GM19372 (cell line): ENCODE data around the gene FADS3.

ENCODE experiments used
- ATAC-seq: cut with Tn5 transposase; IDR thresholded peaks from one replicate; pipeline ENCODE4 v1.9.1; 2021; ENCODE audit warnings: mild to moderate bottlenecking, low read depth, moderate library complexity; ENCODE audit not compliant: unreplicated experiment

The FADS3 gene

DNA sequence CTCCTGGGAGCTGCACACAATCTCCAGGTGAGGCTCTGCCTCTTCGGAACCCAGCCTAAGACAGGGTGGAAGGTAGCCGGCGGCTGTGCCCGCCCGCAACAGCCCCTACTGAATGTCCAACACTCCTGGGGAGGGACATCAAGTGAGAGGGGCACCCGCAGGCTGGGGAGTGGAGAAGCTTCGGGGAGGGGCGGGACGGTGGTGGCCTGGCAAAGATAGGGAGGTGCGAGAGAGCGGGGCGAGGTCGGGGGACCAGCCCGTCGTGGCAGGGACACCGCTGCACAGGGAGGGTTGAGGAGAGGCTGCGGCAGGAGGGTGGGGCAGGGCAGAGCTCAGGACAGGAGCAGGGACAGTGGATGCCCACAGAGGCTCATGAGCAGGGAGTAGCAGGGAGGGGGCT lies 8.9 kb upstream of the FADS3 start:
- ATAC-seq = no peak

DNA sequence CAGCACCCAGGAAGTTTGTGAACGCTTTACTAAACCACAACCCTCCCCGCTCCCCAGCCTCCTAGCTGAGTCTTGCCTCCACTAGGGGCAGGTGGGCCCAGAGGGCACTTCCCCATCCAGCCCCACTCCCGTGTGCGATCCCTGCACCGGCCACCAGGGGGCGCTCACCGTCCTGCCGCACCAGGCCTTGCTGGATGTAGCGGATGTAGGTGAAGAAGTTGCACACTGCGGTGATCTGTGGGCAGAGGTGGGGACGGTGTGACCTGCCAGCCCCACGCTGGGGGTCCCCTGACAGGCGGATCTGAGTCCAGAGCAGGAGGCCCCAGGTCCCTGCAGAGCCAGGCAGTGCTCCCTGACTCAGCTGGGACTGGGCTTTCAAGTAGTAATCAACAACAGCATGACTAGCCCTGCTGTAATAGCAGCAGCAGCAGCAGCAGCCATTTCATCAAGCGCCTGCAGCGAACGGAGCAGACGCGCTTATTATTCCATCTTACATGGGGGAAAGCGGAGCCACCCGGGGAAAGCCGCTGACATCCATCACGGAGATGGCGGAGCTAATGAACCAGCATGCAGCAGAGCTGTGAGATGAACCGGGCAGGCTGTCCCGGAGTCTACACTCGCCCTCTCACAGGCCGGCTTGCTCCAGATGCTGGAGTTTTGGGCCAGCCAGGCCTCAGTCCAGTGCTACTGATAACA lies 7.9 kb upstream of the FADS3 start:
- ATAC-seq = no peak

DNA sequence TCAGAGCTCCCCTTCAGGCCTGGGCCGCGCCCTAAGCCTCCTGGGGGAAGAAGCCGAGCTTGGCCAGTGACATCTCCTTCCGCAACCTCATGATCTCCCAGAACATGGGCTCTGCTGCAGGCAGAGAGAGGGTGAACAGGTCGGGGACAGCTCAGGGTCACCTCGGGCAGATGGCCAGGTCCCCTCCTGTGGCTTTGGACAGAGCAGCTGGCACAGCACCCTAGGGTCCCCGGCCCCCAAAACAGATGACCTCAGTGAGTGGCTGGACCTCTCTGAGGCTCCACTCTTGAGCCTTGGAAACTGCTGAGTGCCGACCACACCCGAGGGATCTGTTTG lies 6.9 kb upstream of the FADS3 start:
- no peak for ATAC-seq

DNA sequence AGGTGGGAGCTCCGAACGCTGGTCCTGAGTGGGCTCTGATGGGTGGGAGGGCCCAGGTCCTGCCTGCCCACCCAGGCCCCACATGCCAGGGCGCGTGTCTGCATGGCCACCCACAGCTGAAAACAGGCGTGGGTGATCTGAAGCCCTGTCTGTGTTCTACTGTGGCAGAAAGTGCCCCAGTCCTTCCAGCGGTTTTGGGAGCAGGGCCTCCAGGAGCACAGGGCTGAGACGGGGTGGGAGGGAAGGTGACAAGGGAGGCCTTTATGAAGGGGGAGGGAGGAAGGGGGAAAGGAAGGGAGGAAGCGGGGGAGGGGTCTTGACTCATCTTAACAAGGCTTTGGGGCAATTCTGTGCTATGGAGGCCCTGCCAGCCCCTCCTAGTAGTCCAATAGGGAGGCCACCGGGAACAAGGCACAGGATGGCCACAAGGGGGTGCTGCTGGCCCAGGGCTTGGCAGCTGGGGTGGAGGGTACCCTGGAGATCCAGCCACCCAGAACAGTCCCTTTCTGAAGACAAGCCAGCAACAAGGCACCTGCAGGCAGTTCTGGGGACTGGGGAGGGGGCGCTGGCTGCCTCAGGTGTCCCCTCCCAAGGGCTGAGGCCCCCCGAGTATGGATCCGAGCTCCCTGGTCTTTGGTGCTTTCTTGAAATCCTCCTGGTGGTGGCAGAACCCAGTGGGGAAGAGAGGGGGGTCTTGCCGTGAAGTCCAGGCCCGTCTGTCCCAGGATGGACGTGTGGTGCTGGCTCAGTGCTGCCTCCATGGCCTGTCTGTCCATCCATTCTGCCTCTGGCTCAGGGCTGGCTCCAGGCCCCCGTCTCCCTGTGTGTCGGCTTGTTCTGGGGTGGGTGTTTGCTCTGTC lies 6.3 kb upstream of the FADS3 start:
- no peak for ATAC-seq

DNA sequence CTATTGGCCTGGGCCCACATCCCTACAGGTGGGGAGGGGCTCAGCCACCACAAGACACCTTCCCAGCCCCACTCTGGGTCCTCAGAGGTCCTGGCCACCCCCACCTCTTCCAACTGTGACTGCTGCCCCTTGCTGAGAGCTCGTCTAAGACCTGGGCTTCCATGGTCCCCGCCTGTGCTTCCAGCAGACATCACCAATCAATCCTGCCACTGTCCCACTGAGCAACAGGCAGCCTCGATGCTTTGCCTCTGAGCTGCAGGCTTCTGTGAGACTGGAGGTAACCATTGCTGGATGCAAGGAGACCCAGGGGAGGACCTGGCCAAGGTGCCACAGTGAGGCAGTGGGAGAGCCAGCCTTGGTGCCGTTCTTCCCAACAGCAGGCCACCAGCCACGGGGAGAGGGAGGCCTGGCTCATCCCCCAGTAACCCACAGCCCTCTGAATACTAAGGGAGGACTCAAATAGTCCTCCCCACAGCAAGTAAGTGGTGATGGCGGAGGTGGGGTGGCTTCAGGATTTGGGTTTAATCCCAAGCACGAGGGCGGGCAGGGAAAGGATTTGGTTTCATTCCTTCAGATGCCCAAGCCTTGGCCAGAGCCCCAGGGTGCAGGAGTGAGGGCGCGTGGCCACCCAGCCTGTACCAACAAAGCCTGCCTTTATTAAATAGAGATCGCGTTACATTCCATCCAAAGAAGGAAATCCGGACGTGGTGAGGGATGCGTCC lies 5.5 kb upstream of the FADS3 start:
- ATAC-seq = no peak

DNA sequence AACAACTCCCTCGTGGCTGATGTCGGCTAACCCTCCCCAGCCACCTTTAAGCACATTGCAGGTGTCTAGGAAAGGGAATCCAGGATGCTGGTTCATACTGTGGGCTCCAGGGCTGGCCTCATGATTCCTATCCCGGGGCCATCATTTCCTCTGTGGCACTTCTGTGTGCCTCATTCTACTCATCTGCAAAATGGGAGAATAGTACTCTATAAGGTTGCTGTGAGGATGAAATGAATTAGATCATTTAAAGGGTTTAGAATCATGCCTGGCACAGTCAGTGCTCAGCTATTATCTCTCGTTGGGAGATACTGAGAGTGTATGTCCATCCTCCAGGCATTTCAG lies 4.3 kb upstream of the FADS3 start:
- ATAC-seq = no peak

DNA sequence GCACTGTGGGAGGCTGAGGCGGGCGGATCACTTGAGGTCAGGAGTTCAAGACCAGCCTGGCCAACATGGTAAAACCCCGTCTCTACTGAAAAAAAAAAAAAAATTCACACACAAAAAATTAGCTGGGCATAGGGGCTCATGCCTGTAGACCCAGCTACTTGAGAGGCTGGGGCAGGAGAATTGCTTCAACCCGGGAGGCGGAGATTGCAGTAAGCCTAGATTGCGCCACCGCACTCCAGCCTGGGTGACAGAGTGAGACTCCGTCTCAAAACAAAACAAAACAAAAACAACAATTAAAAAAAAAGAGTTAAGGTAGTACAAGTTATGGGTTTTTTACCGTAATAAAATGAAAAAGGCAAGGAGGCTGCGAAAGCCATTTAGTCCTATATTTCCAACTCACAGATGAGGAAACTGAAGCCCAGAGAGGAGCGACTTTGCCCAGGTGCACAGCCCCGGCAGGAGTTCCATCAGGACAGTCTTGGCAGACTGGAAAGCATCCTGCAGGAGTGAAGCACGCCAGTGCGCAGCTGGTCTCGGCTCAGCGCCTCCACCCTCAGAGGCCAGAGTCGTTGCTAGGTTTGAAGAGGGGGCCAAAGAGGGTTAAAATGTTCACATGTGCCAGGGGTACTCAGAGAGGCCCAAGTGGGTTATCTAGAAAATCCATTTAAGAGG lies 3.8 kb upstream of the FADS3 start:
- ATAC-seq = no peak

DNA sequence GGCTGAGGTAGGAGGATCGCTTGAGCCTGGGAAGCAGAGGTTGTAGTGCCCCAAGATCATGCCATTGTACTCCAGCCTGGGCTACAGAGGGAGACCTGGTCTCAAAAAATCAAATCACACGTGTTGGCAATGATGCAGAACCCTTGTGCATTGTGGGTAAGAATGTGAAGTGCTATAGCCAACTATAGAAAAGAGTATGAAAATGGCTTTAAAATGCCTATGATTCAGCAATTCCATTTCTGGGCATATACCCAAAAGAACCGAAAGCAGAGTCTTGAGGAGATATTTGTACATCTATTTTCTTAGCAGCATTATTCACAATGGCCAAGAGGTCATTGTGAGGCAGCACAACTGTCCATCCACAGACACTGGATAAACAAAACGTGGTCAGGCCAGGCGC lies 2.6 kb upstream of the FADS3 start:
- ATAC-seq = no peak

DNA sequence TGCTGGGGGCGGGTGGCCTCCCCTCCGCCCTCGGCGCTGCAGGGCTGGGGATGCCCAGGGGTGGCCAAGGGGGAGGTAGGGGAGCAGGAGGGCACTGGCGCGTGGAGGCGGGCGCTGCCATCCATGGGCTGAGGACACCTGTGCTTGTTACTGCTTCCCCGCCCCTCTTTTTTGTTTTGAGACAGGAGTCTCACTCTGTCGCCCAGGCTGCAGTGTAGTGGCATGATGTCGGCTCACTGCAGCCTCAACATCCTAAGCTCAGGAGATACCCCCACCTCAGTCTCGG lies 683 bp upstream of the FADS3 start:
- no peak for ATAC-seq

DNA sequence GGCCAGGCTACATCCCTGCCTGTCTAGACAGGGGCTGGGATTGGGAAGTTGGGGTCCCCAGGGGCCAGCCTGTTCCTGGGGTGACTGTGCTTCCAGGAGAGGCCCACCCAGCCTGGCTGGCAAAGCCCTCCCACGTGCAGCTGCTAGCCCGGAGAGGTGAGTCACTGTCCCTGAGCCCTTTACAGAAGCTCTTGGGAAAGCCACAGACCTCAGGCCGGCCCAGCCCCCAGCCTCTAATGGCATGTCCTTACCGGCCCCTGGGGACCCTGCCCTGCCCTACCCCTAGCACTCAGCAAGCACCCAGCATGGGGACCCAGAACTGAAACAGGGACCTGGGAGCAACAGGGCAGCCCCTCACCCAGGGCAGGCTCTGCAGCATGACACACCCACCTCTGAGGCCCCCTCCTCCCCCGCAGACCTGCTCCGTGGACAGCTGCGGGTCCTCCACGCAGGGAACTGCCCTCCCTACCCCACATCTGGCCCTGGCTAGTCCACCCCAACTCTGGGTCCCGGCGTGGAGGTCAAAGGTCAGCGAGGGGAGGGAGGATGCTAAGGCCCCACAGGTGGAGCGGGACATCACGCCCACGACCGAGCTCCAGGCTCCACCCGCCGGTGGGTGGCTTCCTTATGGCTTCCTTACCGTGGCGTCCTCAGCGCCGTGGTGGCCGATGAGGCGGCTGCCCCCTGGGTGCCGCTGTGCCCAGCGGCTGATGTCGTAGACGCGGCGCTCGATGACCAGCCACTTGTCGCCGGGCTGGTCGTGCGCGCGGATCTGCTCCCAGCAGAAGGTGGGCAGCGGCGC lies 615 bp downstream of the FADS3 start:
- ATAC-seq = peak; percentile 26

DNA sequence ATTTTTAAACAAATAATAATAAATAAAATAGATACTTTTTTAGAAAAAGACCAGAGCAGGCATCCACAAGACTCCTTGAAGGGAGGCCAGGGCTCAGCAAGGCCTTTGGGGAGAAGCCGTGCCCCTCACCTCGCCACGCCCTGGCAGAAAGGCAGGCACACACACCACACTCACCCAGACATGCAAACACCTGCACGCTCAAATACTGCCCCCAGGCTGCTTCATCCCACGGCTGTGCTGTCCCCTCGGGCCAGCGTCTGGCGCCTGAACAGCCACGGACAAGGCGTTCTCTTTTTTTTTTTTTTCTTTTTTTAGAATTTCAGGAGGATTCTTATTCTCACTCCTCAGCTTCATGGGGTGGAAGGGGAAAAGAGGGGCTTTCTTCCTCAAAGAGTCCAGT lies 1.5 kb downstream of the FADS3 start:
- ATAC-seq = no peak

DNA sequence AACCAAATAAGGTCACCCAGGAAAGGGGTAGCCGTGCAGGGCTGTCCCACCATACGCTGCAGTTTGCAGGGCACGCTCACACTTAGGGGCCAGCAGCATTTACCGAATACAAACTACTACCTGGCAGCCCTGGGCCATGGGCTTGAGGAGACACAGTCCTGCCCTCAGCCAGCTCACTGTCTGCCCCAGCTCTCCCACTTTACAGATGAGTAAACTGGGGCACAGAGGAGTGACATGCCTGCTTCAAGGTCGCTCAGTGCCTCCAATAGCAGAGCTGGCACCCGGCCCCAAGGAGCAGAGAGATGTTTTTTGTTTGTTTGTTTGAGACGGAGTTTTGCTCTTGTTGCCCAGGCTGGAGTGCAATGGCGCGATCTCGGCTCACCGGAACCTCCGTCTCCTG lies 2.8 kb downstream of the FADS3 start:
- no peak for ATAC-seq

DNA sequence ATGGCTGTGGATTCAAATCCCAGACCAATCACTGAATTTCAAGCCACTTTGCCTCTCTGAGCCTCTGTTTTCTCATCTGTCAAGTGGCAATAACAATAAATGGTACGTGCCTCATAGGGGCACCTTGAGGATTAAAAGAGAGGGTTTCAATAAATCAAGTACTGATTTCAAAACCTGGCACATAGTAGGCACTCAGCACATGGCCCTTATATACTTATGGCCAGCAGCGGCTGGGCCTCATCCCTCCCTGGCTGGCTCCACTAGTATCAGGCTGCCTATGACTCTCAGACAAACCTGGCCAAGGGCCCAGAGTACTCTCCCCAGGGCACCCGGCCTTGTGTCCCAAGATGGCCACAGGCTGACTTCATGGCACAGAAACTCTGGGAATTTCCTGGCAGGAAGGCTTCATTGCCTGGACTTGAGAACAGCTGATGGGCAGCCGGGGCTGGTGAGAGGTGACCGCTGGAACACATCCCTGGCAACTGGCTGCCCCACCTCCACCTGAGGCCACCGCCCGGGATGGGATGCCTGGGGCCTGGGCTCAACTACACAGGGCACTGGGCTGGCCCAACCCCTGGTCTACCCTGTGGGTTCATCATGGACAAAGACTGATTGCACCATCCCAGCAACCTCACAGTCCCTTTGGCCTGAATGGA lies 3.4 kb downstream of the FADS3 start:
- no peak for ATAC-seq

DNA sequence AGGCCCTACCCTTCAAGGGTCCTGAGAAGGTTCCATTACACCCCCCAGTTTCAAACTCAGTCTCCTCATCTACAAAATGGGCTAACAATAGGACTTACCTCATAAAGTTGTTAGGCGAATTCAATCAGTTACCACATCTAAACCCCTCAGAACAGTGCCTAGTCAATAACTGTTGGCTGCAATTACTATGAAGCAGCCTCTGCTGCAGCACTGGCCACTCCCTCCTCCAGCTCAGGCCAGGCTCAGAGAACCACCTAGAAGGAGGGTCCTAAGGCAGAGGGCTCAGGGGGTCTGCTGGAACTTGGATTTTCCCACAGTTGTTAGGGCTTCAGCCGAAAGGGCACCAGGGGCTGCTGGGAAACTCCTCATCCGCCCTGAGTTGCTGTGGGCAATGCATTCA lies 4.7 kb downstream of the FADS3 start:
- ATAC-seq = no peak

DNA sequence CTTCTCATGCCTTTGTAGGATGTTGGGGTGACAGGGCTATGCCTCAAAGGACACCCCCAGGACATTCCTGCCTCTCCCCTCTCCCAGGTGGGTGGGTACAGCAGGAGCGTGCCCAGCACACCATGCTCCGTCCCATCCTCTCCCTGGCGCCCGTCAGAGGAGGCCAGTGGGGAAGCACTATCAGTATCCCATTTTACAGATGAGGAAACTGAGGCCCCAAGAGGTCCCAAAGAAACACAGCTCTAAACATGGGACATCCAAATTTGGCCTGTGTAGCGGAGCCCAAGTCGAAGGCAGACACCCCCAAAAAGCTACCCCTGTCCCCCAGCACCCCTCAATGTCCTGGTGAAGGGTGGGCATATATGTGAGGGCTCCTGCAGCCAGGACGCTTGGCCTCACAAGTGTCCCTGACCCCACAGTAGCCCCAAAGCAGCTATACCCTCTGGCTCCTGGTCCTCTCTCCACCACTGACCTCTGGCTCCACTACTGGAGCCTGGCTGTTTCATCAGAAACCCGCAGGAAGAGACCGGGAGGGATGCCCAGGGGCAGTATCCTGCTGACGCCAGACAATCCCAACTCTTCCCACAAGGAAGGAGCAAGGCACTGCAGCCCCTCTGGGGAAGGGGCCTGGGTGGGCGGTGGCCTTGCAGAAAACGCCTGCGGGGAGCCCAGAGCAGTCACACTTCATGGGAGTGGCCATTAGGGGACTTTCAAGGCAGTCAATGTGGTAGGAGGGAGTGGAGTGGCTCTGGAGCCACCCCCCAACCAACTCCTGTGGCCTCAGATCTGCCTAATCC lies 5.4 kb downstream of the FADS3 start:
- no peak for ATAC-seq

DNA sequence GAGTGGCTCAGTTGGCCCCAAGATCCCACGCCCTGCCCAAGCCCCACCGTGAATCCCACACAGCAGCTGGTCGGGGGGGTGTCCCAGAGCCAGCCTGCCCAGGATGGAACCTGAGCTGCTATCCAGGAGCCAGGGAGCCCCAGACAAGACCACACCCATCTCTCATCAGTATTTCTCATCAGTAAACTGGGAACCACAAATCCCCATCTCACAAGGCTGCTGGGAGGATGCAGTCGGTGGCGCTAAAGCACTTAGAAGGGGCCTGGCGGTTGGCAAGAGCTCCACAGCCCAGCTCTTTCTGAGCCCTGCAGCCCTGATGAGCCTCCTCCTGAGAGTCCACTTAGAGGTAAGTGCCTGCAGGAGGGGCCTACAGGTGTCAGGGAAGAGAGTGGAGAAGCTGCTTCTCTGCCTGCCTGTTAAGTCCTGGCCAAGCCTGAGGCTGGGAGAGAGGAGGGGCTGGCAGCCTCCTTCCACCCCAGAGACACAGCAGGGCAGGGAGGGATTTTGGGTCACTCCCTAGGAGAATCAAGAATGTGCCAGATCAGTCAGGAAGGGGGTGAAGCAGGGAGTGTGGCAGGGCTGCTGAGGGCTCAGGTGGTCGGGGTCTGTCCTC lies 6.1 kb downstream of the FADS3 start:
- no peak for ATAC-seq

DNA sequence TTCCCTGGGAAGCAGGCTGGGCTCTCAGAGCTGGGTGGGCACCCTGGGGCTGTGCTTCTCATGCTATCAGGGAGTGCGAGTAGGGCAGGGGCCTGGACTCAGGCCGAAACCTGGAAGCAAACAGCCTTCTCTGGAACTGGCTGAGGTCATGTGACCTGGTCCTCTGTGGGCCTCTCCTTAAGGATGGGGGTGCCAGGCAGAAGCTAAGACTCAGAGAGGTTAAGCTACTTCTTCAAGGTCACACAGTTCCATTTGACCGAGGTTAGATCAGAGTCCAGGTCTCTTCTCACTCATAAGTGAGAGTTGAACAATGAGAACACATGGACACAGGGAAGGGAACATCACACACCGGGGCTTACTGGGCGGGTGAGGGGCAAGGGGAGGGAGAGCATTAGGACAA lies 7.4 kb downstream of the FADS3 start:
- ATAC-seq = no peak

DNA sequence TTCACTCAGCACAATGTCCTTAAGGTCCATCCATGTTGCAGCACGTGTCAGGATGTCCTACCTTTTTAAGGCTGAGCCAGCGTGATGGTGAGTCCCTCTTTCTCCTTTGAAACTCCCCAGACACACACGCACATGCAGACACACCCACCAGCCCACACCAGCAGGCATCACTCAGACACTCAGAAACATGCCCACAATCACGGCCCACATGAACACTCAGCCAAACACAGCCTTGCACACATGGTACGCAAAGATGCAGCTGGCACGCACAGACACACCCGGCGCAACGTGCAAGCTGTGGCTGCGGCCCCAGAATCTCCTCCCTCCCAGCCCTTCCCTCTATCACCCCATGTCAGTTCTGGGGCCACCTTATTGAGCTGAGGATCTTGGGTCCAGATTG lies 8.0 kb downstream of the FADS3 start:
- ATAC-seq = no peak

DNA sequence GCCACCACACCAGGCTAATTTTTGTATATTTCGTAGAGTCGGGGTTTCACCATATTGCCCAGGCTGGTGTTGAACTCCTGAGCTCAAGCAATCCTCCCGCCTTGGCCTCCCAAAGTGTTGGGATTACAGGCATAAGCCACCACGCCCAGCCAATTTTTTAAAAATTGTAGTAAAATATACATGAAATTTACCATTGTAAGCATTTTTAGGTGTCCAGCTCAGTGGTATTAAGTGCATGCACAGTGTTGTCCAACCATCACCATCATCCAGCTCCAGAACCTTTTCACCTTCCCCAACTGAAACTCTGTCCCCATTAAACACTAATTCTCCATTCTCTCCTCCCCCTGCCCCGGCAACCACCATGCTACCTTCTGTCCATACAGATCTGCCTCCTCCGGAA lies 8.5 kb downstream of the FADS3 start:
- ATAC-seq = no peak
